H9 (cell line): ENCODE measurements around the gene IRS4. TPM values are rescaled to one million over a fixed set of nuclear protein-coding genes. Genes with fewer than 3 reads are reported as not detected.

Experiments used
- DNase-seq: peaks from one replicate; pipeline ENCODE4 v3.0.0-alpha.2; 2017
- H2AFZ ChIP-seq: one replicate; pipeline ENCODE4 v1.6.1; 2013; ENCODE audit warnings: mild to moderate bottlenecking, low read length, control low read depth, moderate library complexity
- H2AK5ac ChIP-seq: 2 replicates; pipeline ENCODE4 v1.6.1; 2013; ENCODE audit warnings: low read length, control low read depth, mixed read lengths; ENCODE audit not compliant: insufficient read length
- H2BK120ac ChIP-seq: one replicate; pipeline ENCODE4 v1.6.1; 2013; ENCODE audit warnings: low read depth, mild to moderate bottlenecking, low read length, control low read depth, inconsistent platforms; ENCODE audit not compliant: poor library complexity, severe bottlenecking
- H2BK12ac ChIP-seq: 2 replicates; pipeline ENCODE4 v1.6.1; 2013; ENCODE audit warnings: low read length, control low read depth, mixed read lengths, low read depth; ENCODE audit not compliant: insufficient read length
- H2BK15ac ChIP-seq: 2 replicates; pipeline ENCODE4 v1.6.1; 2013; ENCODE audit warnings: low read depth, low read length, control low read depth
- H2BK20ac ChIP-seq: one replicate; pipeline ENCODE4 v1.6.1; 2013; ENCODE audit warnings: low read depth, mild to moderate bottlenecking, low read length, control low read depth, inconsistent platforms; ENCODE audit not compliant: poor library complexity, severe bottlenecking
- H2BK5ac ChIP-seq: 2 replicates; pipeline ENCODE4 v1.6.1; 2013; ENCODE audit warnings: low read length, control low read depth, mixed read lengths; ENCODE audit not compliant: insufficient read length
- H3K14ac ChIP-seq: 2 replicates; pipeline ENCODE4 v1.6.1; 2013; ENCODE audit warnings: low read length, control low read depth; ENCODE audit not compliant: insufficient read depth
- H3K18ac ChIP-seq: 2 replicates; pipeline ENCODE4 v1.6.1; 2013; ENCODE audit warnings: low read depth, mild to moderate bottlenecking, mixed read lengths, low read length, control low read depth; ENCODE audit not compliant: insufficient read length
- H3K23ac ChIP-seq: 2 replicates; pipeline ENCODE4 v1.6.1; 2013; ENCODE audit warnings: low read length, control low read depth, mixed read lengths, low read depth; ENCODE audit not compliant: insufficient read length
- H3K23me2 ChIP-seq: 2 replicates; pipeline ENCODE4 v1.6.1; 2013; ENCODE audit warnings: low read depth, mild to moderate bottlenecking, mixed read lengths, low read length, control low read depth; ENCODE audit not compliant: insufficient read length, poor library complexity, severe bottlenecking
- H3K27ac ChIP-seq: 2 replicates; pipeline ENCODE4 v1.5.1; 2013; ENCODE audit warnings: low read length, control low read depth, mixed read lengths, low read depth; ENCODE audit not compliant: insufficient read length
- H3K27me3 ChIP-seq: 2 replicates; pipeline ENCODE4 v1.6.1; 2013; ENCODE audit warnings: low read length, control low read depth, inconsistent platforms; ENCODE audit not compliant: insufficient read depth
- H3K4ac ChIP-seq: 2 replicates; pipeline ENCODE4 v1.6.1; 2013; ENCODE audit warnings: low read depth, mild to moderate bottlenecking, control low read depth, inconsistent platforms, low read length, moderate library complexity
- H3K4me1 ChIP-seq: 2 replicates; pipeline ENCODE4 v1.6.1; 2013; ENCODE audit warnings: low read length, control low read depth, inconsistent platforms; ENCODE audit not compliant: insufficient read depth
- H3K4me2 ChIP-seq: 2 replicates; pipeline ENCODE4 v1.6.1; 2013; ENCODE audit warnings: low read length, control low read depth, mixed read lengths; ENCODE audit not compliant: insufficient read length, insufficient read depth
- H3K56ac ChIP-seq: 2 replicates; pipeline ENCODE4 v1.6.1; 2013; ENCODE audit warnings: low read depth, mild to moderate bottlenecking, mixed read lengths, low read length, control low read depth; ENCODE audit not compliant: insufficient read length
- H3K79me1 ChIP-seq: 2 replicates; pipeline ENCODE4 v1.6.1; 2013; ENCODE audit warnings: low read depth, mild to moderate bottlenecking, moderate library complexity, low read length, control low read depth, inconsistent platforms; ENCODE audit not compliant: insufficient read depth, poor library complexity, severe bottlenecking
- H3K79me2 ChIP-seq: 2 replicates; pipeline ENCODE4 v1.6.1; 2013; ENCODE audit warnings: low read length, control low read depth, inconsistent platforms; ENCODE audit not compliant: insufficient read depth
- H3K9ac ChIP-seq: 2 replicates; pipeline ENCODE4 v1.6.1; 2013; ENCODE audit warnings: low read length, control low read depth, mixed read lengths; ENCODE audit not compliant: insufficient read length; ENCODE audit errors: extremely low read depth
- H3K9me3 ChIP-seq: one replicate; pipeline ENCODE4 v1.6.1; 2013; ENCODE audit warnings: low read depth, low read length, inconsistent platforms; ENCODE audit not compliant: control insufficient read depth
- H3T11ph ChIP-seq: one replicate; pipeline ENCODE4 v1.6.1; 2013; ENCODE audit warnings: mild to moderate bottlenecking, low read length, control low read depth, inconsistent platforms
- H4K20me1 ChIP-seq: one replicate; pipeline ENCODE4 v1.6.1; 2013; ENCODE audit not compliant: control insufficient read depth, insufficient read length, insufficient read depth
- H4K5ac ChIP-seq: 2 replicates; pipeline ENCODE4 v1.6.1; 2013; ENCODE audit warnings: low read depth, mild to moderate bottlenecking, mixed read lengths, low read length, control low read depth; ENCODE audit not compliant: insufficient read length
- H4K8ac ChIP-seq: replicated peaks from 2 replicates; pipeline ENCODE4 v1.6.1; 2013; ENCODE audit warnings: low read length, control low read depth, mixed read lengths, low read depth; ENCODE audit not compliant: insufficient read length
- H4K91ac ChIP-seq: 2 replicates; pipeline ENCODE4 v1.6.1; 2013; ENCODE audit warnings: low read depth, mild to moderate bottlenecking, moderate library complexity, mixed read lengths, low read length, control low read depth; ENCODE audit not compliant: insufficient read length
- H3K27ac Mint-ChIP-seq, 3 experiments: 2 replicates in 2 of 3; 3 replicates in 1 of 3; pipeline ENCODE4 v1.8.0; 2020 to 2021; ENCODE audit warnings: mixed read lengths in 3 of 3, mild to moderate bottlenecking in 1 of 3, moderate library complexity in 1 of 3
- H3K27me3 Mint-ChIP-seq: 2 replicates; pipeline ENCODE4 v1.8.0; 2021; ENCODE audit warnings: low read depth, mild to moderate bottlenecking, moderate library complexity, mixed read lengths
- H3K36me3 Mint-ChIP-seq, 3 experiments: 2 replicates in 2 of 3; 3 replicates in 1 of 3; pipeline ENCODE4 v1.8.0; 2020 to 2021; ENCODE audit warnings: low read depth in 3 of 3, mixed read lengths in 3 of 3; ENCODE audit not compliant: insufficient read depth in 1 of 3
- H3K4me1 Mint-ChIP-seq, 2 experiments: 2 replicates each; pipeline ENCODE4 v1.8.0; 2020; ENCODE audit warnings: mixed read lengths in 2 of 2
- H3K4me3 Mint-ChIP-seq, 2 experiments: 2 replicates in 1 of 2; 3 replicates in 1 of 2; pipeline ENCODE4 v1.8.0; 2020 to 2021; ENCODE audit warnings: mild to moderate bottlenecking in 2 of 2, mixed read lengths in 2 of 2, moderate library complexity in 1 of 2
- H3K9me3 Mint-ChIP-seq, 2 experiments: 2 replicates in 1 of 2; 3 replicates in 1 of 2; pipeline ENCODE4 v1.8.0; 2020; ENCODE audit warnings: mild to moderate bottlenecking in 2 of 2, mixed read lengths in 2 of 2, moderate library complexity in 1 of 2
- CTCF ChIP-seq: fragments of 200-600 bp; sonication (generic); conservative IDR thresholded peaks from 3 replicates; pipeline ENCODE4 v1.8.0; 2021; ENCODE audit warnings: antibody characterized with exemption, mild to moderate bottlenecking
- WGBS: extraction: QIAGEN DNeasy Blood & Tissue Kit; methylation state at CpG from one replicate; pipeline ENCODE4 v1.1.7; 2013; ENCODE audit warnings: missing lambda C conversion rate, low lambda C conversion rate, mixed read lengths; ENCODE audit not compliant: insufficient read length; ENCODE audit errors: extremely low coverage; 5-methylcytosine and 5-hydroxymethylcytosine counted together
- total RNA-seq: library from RNA; stranded (reverse); gene quantifications from 2 replicates; pipeline ENCODE4 v1.2.1, GENCODE V29; 2021

Gene IRS4
- total RNA-seq, 1 experiment from 2014 or later: 8.2 TPM

DNA sequence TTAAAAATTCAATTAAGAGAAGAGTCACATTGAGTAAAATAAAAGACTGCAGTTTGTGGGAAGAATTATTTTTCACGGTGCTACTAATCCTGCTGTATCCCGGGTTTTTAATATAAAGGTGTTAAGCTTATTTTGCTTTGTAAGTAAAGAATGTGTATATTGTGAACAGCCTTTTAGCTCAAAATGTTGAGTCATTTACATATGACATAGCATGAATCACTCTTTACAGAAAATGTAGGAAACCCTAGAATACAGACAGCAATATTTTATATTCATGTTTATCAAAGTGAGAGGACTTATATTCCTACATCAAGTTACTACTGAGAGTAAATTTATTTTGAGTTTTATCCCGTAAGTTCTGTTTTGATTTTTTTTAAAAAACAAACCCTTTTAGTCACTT, 39.7 kb downstream of the IRS4 start:
- no peak overlapping the region for H2BK15ac ChIP-seq
- H3K4me1 Mint-ChIP-seq: peaks cover 0 to 2% of the 10 kb centered on the region in 2 experiments; a peak in 1 of 4 replicates
- no peak for TF ChIP-seq CTCF
- peaks cover 0 to 8% (median 3%) of the 10 kb centered on the region in 3 experiments; a peak in 3 of 7 replicates for H3K36me3 Mint-ChIP-seq
- H3K27ac ChIP-seq: no peak overlapping the region
- H3K4me3 Mint-ChIP-seq: no peak overlapping the region
- H2AFZ ChIP-seq: no peak overlapping the region
- no peaks in the 10 kb centered on the region for H3K4me1 ChIP-seq
- H2BK12ac ChIP-seq: no peak overlapping the region
- no peak overlapping the region for H3K56ac ChIP-seq
- no peak overlapping the region for H3K18ac ChIP-seq
- H4K91ac ChIP-seq: no peak overlapping the region
- H2AK5ac ChIP-seq: no peak overlapping the region
- no peak overlapping the region for H3T11ph ChIP-seq
- no peak overlapping the region for H4K8ac ChIP-seq
- H3K4ac ChIP-seq: no peak overlapping the region
- H3K23me2 ChIP-seq: no peaks in the 10 kb centered on the region
- no peak overlapping the region for H3K23ac ChIP-seq
- H3K14ac ChIP-seq: no peak overlapping the region
- no peaks in the 10 kb centered on the region for H3K79me2 ChIP-seq
- DNase-seq: no peak
- H3K27ac Mint-ChIP-seq: no peak overlapping the region
- no peak overlapping the region for H3K9ac ChIP-seq
- H3K27me3 Mint-ChIP-seq: no peaks in the 10 kb centered on the region
- no peaks in the 10 kb centered on the region for H3K9me3 ChIP-seq
- no peak overlapping the region for H2BK120ac ChIP-seq
- H2BK20ac ChIP-seq: no peak overlapping the region
- no CpG with 5 or more reads among the region's 3 CpGs for WGBS
- no peak overlapping the region for H2BK5ac ChIP-seq
- no peaks in the 10 kb centered on the region for H4K20me1 ChIP-seq
- H3K79me1 ChIP-seq: no peaks in the 10 kb centered on the region
- H4K5ac ChIP-seq: no peak overlapping the region
- H3K9me3 Mint-ChIP-seq: no peaks in the 10 kb centered on the region
- no peaks in the 10 kb centered on the region for H3K27me3 ChIP-seq
- H3K4me2 ChIP-seq: no peak overlapping the region
